PC-3 (cell line): ENCODE data around the gene CNTNAP3B.
"Not testable (repeated sequence)": the region's sequence is repeated elsewhere in the genome, so short reads cannot be mapped to it uniquely, and the experiment has no call there.

Source experiments
- EZH2 ChIP-seq: fragments of 300-600 bp; sonication (generic); IDR thresholded peaks from one replicate; pipeline ENCODE4 v1.6.1; 2017; ENCODE audit warnings: antibody characterized with exemption, mild to moderate bottlenecking, low read length; ENCODE audit not compliant: unreplicated experiment
- TF ChIP-seq, protein P1 (sequence below): fragments of 300-600 bp; sonication (generic); conservative IDR thresholded peaks from 2 replicates; pipeline ENCODE4 v1.5.1; 2017; ENCODE audit warnings: antibody characterized with exemption, low read depth, mild to moderate bottlenecking, low read length

DNA sequence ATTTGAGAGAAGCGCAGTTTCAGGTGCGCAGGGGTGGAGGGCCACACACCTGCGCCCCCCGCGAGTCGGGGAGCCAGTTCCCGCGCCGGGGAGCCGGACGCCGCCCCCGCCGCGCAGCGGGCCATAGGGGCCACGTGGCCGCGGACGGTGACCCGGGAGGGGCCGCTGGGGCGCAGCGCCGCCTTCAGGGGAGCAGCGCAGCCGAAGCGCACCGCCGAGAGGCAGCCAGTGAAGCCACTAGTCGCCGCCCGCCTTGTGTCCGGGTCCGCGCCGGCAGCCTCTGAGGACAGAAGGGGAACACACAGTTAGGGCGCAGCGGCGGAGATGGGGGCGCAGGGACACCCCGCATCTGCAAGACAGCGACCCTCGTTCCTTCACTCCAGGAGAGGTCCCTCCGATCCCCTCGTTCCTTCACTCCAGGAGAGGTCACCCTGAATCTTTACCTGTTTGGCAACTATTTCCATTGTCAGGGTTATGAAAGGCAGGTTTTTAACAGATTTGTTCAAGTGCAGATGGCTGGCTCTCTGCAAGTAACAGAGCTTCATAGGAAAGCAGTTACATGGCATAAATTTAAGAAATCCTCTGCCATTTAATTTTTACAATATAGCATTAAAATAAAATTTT is 230.4 kb downstream of the CNTNAP3B start:
- TF ChIP-seq, protein P1, sequence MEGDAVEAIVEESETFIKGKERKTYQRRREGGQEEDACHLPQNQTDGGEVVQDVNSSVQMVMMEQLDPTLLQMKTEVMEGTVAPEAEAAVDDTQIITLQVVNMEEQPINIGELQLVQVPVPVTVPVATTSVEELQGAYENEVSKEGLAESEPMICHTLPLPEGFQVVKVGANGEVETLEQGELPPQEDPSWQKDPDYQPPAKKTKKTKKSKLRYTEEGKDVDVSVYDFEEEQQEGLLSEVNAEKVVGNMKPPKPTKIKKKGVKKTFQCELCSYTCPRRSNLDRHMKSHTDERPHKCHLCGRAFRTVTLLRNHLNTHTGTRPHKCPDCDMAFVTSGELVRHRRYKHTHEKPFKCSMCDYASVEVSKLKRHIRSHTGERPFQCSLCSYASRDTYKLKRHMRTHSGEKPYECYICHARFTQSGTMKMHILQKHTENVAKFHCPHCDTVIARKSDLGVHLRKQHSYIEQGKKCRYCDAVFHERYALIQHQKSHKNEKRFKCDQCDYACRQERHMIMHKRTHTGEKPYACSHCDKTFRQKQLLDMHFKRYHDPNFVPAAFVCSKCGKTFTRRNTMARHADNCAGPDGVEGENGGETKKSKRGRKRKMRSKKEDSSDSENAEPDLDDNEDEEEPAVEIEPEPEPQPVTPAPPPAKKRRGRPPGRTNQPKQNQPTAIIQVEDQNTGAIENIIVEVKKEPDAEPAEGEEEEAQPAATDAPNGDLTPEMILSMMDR = not testable (repeated sequence)
- not testable (repeated sequence) for TF ChIP-seq EZH2
